H1 (cell line): Measurements from ENCODE around the gene DRAXIN. TPM values are rescaled to one million over a fixed set of nuclear protein-coding genes. Genes with fewer than 3 reads are reported as not detected.

ENCODE experiments used
- polyA plus RNA-seq, 7 experiments: library from polyadenylated mRNA; depleted of rRNA in 3 of 7; stranded (reverse) in 5 of 7; unstranded in 2 of 7; fragments of >200 nt in 5 of 7; fragments of 200-250 nt in 2 of 7; gene quantifications; 1 replicate in 5 of 7; 2 replicates in 1 of 7; 4 replicates in 1 of 7; pipeline versions ENCODE4 v1.2.1 to v1.2.3, GENCODE V29; 2011 to 2013; ENCODE audit warnings: missing spikeins in 2 of 7, mixed read lengths in 2 of 7
- total RNA-seq: library from RNA; stranded (reverse); fragmentation: NEBNext Ultra II Directional; extraction: Animal tissue kit (Norgen Biotek cat#: 25700); gene quantifications from 2 replicates; pipeline ENCODE4 v1.2.1, GENCODE V29; 2021

DRAXIN gene
- total and polyA plus RNA-seq, 2 of the 8 experiments (the other 6 are each of a cell fraction or from before 2014, with no cell fraction given): 4.6 to 17.6 TPM

Other genes starting within 250 kb of the DRAXIN start
- 4.6 and 5.3 TPM in 2 replicates for gene DISP3, start 212.6 kb upstream of the DRAXIN start, total RNA-seq
- 3.4 and 4.3 TPM in 2 replicates for gene DISP3, start 212.6 kb upstream of the DRAXIN start, polyA plus RNA-seq (2011; rRNA removed)
- gene FBXO2, start 37.3 kb upstream of the DRAXIN start, total RNA-seq: 51.3 and 55.5 TPM in 2 replicates
- gene FBXO2, start 37.3 kb upstream of the DRAXIN start, polyA plus RNA-seq (2011; rRNA removed): 57.9 and 99.1 TPM in 2 replicates
- gene FBXO44, start 36.8 kb upstream of the DRAXIN start, total RNA-seq: 27.2 and 29.2 TPM in 2 replicates
- gene FBXO44, start 36.8 kb upstream of the DRAXIN start, polyA plus RNA-seq (2011; rRNA removed): 27.0 and 43.0 TPM in 2 replicates
- 0.29 and 0.54 TPM in 2 replicates for gene FBXO6, start 27.5 kb upstream of the DRAXIN start, total RNA-seq
- gene FBXO6, start 27.5 kb upstream of the DRAXIN start, polyA plus RNA-seq (2011; rRNA removed): 0.86 and 1.2 TPM in 2 replicates
- gene MAD2L2, start 10.6 kb upstream of the DRAXIN start, total RNA-seq: 310 and 314 TPM in 2 replicates
- 469 and 710 TPM in 2 replicates for gene MAD2L2, start 10.6 kb upstream of the DRAXIN start, polyA plus RNA-seq (2011; rRNA removed)
- gene AGTRAP, start 44.4 kb downstream of the DRAXIN start, total RNA-seq: 69.7 and 70.9 TPM in 2 replicates
- 192 and 261 TPM in 2 replicates for gene AGTRAP, start 44.4 kb downstream of the DRAXIN start, polyA plus RNA-seq (2011; rRNA removed)
- 0.90 and 1.3 TPM in 2 replicates for gene C1orf167, start 70.5 kb downstream of the DRAXIN start, total RNA-seq
- 0.67 and 0.70 TPM in 2 replicates for gene C1orf167, start 70.5 kb downstream of the DRAXIN start, polyA plus RNA-seq (2011; rRNA removed)
- 17.9 and 18.5 TPM in 2 replicates for gene MTHFR, start 114.3 kb downstream of the DRAXIN start, total RNA-seq
- gene MTHFR, start 114.3 kb downstream of the DRAXIN start, polyA plus RNA-seq (2011; rRNA removed): 8.7 and 11.6 TPM in 2 replicates
- gene CLCN6, start 114.5 kb downstream of the DRAXIN start, total RNA-seq: 25.5 and 26.0 TPM in 2 replicates
- gene CLCN6, start 114.5 kb downstream of the DRAXIN start, polyA plus RNA-seq (2011; rRNA removed): 15.7 and 20.4 TPM in 2 replicates
- not detected in 2 replicates for gene NPPA, start 156.1 kb downstream of the DRAXIN start, total RNA-seq
- not detected in 2 replicates for gene NPPA, start 156.1 kb downstream of the DRAXIN start, polyA plus RNA-seq (2011; rRNA removed)
- gene NPPB, start 167.2 kb downstream of the DRAXIN start, total RNA-seq: 0.91 and 1.2 TPM in 2 replicates
- gene NPPB, start 167.2 kb downstream of the DRAXIN start, polyA plus RNA-seq (2011; rRNA removed): 0.36 and 0.77 TPM in 2 replicates
- 37.9 and 38.8 TPM in 2 replicates for gene KIAA2013, start 234.7 kb downstream of the DRAXIN start, total RNA-seq
- gene KIAA2013, start 234.7 kb downstream of the DRAXIN start, polyA plus RNA-seq (2011; rRNA removed): 114 and 120 TPM in 2 replicates
- 44.9 and 53.4 TPM in 2 replicates for gene PLOD1, start 243.0 kb downstream of the DRAXIN start, total RNA-seq
- gene PLOD1, start 243.0 kb downstream of the DRAXIN start, polyA plus RNA-seq (2011; rRNA removed): 51.8 and 68.5 TPM in 2 replicates